Body of pancreas (tissue), 4 donors: ENCODE measurements around the gene TFDP3.

Source experiments
- POLR2A ChIP-seq, 3 donors: fragments of 450-650 bp; IDR thresholded peaks; one replicate each; pipeline ENCODE4 v1.6.1; 2016; ENCODE audit warnings: antibody characterized with exemption in 3 of 3, mild to moderate bottlenecking in 2 of 3
- TF ChIP-seq, protein P1 (sequence below), 7 experiments: fragments of 450-650 bp in 4 of 7; fragments of 200-600 bp in 3 of 7; sonication (generic) in 3 of 7; IDR thresholded peaks; one replicate each; pipeline ENCODE4 v1.5.1; 2016 to 2019; ENCODE audit warnings: antibody characterized with exemption in 7 of 7

DNA sequence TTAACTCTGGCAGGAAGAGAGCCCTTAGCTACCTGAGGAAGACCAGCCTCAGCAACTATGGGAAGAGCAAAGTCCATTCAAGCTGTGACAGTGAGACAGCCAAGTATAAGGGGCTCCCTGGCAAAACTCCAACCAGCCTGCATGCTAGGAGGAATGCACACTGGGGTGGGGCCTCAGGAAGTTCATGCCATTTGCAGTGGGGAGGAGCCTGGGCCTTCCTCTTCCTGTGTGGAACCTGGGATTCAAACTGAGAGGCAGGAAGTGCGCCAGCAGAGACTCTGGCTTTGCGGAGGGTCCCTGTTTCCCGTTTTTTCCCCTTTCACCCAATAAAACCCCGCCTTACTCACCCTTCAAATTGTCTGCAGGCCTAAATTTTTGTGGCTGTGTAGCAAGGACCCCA, 33.0 kb downstream of the TFDP3 start:
- TF ChIP-seq, protein P1, sequence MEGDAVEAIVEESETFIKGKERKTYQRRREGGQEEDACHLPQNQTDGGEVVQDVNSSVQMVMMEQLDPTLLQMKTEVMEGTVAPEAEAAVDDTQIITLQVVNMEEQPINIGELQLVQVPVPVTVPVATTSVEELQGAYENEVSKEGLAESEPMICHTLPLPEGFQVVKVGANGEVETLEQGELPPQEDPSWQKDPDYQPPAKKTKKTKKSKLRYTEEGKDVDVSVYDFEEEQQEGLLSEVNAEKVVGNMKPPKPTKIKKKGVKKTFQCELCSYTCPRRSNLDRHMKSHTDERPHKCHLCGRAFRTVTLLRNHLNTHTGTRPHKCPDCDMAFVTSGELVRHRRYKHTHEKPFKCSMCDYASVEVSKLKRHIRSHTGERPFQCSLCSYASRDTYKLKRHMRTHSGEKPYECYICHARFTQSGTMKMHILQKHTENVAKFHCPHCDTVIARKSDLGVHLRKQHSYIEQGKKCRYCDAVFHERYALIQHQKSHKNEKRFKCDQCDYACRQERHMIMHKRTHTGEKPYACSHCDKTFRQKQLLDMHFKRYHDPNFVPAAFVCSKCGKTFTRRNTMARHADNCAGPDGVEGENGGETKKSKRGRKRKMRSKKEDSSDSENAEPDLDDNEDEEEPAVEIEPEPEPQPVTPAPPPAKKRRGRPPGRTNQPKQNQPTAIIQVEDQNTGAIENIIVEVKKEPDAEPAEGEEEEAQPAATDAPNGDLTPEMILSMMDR (IDR thresholded peaks at IDR 0.05) = no peak
- TF ChIP-seq POLR2A (IDR thresholded peaks at IDR 0.05) = no peak
